Embryonic facial prominence (tissue), 1 donor: ENCODE measurements around the gene COMTD1.

Experiments
- DNase-seq: peaks from one replicate; pipeline ENCODE4 v3.0.0-alpha.2; 2016; ENCODE audit errors: extremely low spot score

The COMTD1 gene

DNA sequence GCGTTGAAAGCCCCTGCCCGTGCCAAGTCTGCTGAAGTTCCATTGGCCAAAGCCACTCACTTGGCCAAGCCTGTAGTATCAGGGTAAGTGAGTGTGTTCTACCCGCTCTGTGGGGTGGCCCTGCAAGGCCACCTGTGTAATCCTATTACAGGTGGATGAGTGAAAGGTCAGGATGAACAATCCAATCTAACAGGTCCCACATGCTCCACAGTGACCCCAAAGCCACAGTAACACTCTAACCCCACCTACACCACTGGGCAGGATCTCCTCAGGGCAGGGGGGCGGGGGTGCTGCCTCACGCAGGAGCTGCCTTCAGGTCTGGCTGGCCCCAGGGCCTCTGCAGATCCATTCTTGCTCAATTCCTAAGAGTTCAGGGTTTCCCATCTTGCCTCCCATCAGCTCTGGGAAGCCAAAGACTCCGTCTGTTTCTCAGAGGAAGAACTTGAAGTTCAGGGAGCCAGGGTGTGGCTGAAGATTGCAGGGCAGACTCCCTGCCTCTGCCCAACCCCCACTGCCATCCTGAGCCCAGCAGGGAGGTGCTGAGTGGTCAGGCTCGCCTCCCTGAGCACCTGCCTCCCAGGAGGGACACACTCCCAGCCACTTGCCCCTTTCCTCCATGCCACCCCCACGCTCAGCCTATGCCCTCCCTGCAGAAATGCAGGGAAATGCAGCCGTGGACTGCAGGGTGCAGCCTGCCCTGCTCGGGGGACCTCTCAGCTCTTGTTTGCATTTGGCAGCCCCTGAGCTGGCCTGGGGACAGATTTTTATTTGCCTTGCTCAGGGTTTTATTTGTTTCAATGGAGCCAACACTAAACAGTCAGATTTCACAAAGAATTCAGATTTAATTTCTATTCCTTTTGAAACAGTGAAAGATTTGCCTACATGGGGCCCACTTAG is 9.8 kb upstream of the COMTD1 start:
- DNase-seq, result no peak

- DNase-seq, result no peak
Measured at GRCh38 chr10:75244487-75245353, 9.0 kb upstream of the COMTD1 start.

GRCh38 chr10:75243426-75243825 is 7.7 kb upstream of the COMTD1 start:
- no peak for DNase-seq

DNA sequence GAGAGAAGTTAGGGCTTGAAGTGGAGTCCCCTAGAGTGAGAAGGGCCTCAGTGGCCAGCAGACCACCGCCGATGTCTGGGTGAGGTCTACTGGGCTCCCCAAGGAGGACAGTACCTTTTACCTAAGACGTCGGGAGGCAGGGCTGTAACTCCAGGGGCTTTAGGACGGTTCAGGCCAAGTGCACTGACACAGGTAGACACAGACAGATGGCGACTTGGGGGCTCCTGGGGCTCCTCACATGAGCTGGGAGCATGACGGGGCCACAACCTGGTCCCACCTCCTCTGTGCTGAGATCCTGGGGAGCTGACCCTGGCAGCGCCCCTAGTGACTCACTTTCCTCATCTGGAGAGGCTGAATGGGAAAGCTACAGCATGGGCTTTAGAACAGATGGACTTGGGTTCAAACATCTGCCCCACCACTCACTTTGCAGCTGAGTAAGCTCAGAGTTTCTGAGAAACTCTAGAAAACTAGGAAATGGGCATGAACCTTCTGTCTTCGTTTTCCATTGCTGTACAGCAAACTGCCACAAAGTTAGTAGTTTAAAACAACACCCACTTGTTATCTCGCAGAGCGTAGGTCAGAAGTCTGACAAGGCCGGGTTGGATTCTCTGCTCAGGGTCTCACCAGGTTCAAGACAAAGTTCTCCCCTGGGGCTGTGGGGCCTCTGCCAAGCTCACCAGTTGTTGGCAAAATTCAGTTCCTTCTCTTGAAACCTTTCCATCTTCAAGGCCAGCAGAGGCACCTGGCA is 4.7 kb upstream of the COMTD1 start:
- DNase-seq, result no peak

DNA sequence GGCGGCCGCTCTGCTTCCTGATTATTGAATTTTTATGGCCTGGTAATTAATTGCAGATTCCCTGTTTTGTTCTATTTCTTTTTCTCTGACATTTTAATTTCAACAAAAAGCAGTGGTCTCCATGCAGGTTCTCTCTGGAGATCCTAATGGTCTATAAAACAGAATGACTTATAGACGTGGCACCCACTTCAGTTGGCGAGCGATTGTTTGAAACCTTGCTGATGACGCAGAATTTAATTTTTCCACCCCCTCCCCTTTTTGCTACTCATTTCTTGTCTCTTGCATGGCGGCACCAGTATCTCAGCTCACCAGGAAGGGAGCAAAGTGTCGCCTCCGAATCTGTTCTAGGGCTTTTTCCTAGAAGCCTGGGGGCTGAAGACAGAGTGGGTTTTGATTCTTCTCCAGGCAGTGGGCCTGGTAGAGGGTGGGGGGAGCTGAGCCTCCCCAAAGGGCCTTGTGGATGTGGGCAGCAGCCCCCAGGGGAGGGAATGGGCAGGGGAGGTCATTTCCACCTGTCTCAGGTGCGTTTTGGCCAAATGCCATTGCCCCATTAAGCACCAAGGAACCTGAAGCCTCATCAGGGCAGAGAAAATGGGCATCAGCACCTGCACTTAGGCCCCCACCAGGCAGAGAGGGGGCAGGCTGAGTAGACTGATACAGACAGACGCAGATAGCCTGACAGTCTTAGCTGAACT is 3.5 kb upstream of the COMTD1 start:
- DNase-seq, result no peak

GRCh38 chr10:75238182-75239095 is 2.7 kb upstream of the COMTD1 start:
- no peak for DNase-seq

DNA sequence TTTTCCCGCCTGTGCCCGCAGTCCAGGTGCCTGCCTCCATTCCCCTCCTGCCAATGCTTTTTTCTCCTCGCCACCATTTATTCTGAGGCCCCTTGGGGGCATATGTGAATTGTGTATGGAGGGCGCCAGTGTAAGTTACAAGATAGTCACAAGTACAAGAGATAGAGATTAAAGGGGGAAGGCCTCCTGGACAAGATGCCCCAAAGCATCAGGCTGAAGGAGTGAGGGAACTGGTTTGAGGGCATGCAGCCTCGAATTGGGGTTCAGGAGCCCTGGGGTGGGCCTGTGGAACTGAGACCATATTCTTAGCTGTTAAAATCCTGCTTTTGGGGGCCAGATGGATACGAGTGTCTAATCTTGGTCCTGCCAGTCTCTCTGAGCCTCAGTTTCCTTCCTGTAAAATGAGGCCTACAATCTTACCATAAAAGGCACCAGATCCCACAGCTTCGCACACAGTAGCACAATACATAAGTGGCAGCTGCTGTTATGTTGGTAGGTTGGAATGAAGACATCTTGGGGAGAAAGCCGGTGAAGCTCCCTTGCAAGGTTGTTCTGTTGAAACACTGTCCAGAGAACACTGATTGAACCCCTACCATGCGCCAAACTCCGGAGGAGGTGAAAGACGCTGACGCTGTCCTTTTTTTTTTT is 545 bp upstream of the COMTD1 start:
- DNase-seq, result no peak

DNA sequence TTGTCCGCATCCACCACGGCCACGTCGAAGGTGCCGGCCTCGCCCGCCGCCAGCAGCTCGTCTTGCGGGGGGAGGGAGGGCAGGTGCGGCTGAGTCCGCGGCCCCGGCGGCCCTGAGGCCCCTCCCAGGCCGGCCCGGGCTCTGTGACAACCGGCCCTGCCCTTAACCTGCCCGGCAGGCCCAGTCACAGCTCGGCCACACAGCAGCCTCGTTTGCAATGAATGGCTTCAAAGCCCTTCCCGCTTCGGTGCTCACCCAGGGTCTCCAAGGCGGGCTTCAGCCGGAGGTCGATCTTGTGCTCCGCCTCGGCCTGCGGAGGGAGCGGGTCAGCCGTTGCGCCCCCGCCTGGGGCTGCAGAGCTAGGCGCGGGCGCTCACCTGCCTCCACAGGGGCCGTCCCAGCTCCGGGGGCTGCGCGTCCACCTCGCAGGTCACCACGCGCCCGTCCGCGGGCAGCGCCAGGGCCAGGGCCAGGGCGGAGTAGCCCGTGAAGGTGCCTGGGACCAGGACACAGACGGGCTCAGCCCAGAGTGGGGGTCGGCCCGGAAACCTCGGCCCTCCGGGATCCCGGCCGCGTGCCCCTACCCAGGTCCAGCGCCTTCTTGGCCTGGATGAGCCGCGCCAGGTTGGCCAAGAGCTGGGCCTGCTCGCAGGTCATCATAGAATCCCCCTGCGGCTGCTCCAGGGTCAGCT is 928 bp downstream of the COMTD1 start:
- no peak for DNase-seq

GRCh38 chr10:75234017-75234682 is 1.6 kb downstream of the COMTD1 start:
- DNase-seq, result peak; percentile 70

GRCh38 chr10:75233444-75234016 is 2.2 kb downstream of the COMTD1 start:
- DNase-seq, result no peak

GRCh38 chr10:75231672-75232581 is 3.8 kb downstream of the COMTD1 start:
- no peak for DNase-seq

GRCh38 chr10:75230600-75231038 is 5.1 kb downstream of the COMTD1 start:
- DNase-seq, result peak; percentile 58

DNA sequence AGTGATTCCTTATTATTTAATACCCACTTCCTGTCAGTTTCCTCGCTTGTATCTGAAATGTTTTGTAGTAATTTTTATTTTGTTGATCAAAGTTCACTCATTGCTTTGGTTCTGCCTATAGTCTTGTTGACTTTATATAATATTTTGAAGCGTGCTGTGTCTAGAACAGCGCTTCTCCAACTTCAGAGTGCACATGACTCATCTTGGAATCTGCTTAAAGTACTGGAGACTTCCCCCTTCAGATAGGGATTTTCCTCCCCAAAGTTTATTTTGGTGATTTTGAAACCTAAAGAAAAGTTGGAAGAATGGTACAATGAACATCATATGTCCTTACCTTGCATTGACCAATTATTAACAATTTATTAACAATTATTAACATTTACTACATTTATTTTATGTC is 5.8 kb downstream of the COMTD1 start:
- no peak for DNase-seq

DNA sequence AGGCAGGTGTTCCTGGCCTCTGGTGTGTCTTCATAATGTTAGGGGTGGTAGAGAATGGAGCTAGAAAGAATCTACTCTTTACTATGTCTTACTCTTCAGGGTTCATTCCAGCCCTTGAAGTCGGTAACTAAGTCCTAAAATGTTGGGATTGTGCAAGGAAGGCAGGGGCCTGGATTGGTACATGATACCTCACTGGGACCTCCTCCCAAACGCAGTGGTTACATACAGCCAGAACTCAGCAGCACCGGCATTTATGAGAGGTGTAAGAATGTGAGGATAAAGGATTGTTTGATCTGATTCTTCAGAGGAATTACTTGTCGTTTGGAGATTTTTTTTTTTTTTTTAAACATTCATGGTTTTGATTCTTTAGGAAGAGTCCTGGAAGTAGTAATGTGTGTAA is 6.9 kb downstream of the COMTD1 start:
- no peak for DNase-seq

DNA sequence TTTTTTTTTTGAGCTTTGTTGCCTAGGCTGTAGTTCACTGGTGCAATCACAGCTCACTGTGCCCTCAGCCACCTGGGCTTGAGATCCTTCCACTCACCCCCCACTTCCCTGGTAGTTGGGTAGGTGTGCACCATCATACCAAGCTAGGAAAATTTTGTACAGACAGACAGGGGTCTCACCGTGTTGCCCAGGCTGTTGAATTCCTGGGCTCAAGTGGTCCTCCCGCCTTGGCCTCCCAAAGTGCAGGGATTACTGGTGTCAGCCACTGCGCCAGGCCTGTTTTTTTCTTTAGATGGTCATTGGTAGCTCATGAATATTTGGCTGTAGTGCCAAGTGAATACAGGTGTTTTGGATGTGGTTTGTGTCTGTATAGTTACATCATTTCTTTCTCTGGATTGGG is 7.5 kb downstream of the COMTD1 start:
- DNase-seq, result no peak

DNA sequence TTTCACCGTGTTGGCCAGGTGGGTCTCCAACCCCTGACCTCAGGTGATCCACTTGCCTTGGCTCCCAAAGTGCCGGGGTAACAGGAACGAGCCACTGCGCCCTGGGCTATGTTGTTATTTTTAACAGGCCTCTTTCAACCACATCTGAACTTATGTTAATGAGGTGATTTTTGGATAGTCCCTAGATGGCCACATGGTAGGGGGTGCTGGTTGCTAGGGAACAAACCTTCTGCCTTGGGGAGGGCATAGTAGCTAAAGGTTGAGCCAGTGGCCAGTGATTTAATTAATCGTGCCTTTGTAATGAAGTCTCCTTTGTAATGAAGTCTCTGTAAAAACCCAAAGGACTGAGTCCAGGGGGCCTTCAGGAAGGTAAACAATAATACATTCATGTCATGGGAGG is 9.1 kb downstream of the COMTD1 start:
- DNase-seq, result no peak

- no peak for DNase-seq
Measured at GRCh38 chr10:75226095-75226494, 9.7 kb downstream of the COMTD1 start.
